Neural crest cell (in vitro differentiated cells): ENCODE measurements around the gene ASB3. TPM values are rescaled to one million over a fixed set of nuclear protein-coding genes. Genes with fewer than 3 reads are reported as not detected.
"Not testable (repeated sequence)": the region's sequence is repeated elsewhere in the genome, so short reads cannot be mapped to it uniquely, and the experiment has no call there.

Experiments
- DNase-seq: peaks from one replicate; pipeline ENCODE4 v3.0.0; 2021; ENCODE audit warnings: low read depth, mixed read lengths, low spot score
- H3K27ac Mint-ChIP-seq: one replicate; pipeline ENCODE4 v1.8.0; 2021; ENCODE audit warnings: mild to moderate bottlenecking, mixed read lengths; ENCODE audit not compliant: unreplicated experiment
- H3K27me3 Mint-ChIP-seq: 2 replicates; pipeline ENCODE4 v1.8.0; 2021; ENCODE audit warnings: low read depth, mild to moderate bottlenecking, mixed read lengths
- H3K36me3 Mint-ChIP-seq: 2 replicates; pipeline ENCODE4 v1.8.0; 2021; ENCODE audit warnings: low read depth, mild to moderate bottlenecking, mixed read lengths
- H3K4me1 Mint-ChIP-seq: 2 replicates; pipeline ENCODE4 v1.8.0; 2021; ENCODE audit warnings: mixed read lengths
- H3K4me3 Mint-ChIP-seq: one replicate; pipeline ENCODE4 v1.8.0; 2021; ENCODE audit warnings: mild to moderate bottlenecking, mixed read lengths
- H3K9me3 Mint-ChIP-seq: 2 replicates; pipeline ENCODE4 v1.8.0; 2021; ENCODE audit warnings: mixed read lengths
- total RNA-seq: library from RNA; stranded (reverse); gene quantifications from 2 replicates; pipeline ENCODE4 v1.2.1, GENCODE V29; 2021
- TF ChIP-seq, protein P1 (sequence below): fragments of 200-600 bp; sonication (generic); conservative IDR thresholded peaks from 2 replicates; pipeline ENCODE4 v1.5.0; 2021; ENCODE audit warnings: antibody characterized with exemption, mild to moderate bottlenecking

The ASB3 gene
- total RNA-seq, 1 donor from 2014 or later, result 36.8 TPM

DNA sequence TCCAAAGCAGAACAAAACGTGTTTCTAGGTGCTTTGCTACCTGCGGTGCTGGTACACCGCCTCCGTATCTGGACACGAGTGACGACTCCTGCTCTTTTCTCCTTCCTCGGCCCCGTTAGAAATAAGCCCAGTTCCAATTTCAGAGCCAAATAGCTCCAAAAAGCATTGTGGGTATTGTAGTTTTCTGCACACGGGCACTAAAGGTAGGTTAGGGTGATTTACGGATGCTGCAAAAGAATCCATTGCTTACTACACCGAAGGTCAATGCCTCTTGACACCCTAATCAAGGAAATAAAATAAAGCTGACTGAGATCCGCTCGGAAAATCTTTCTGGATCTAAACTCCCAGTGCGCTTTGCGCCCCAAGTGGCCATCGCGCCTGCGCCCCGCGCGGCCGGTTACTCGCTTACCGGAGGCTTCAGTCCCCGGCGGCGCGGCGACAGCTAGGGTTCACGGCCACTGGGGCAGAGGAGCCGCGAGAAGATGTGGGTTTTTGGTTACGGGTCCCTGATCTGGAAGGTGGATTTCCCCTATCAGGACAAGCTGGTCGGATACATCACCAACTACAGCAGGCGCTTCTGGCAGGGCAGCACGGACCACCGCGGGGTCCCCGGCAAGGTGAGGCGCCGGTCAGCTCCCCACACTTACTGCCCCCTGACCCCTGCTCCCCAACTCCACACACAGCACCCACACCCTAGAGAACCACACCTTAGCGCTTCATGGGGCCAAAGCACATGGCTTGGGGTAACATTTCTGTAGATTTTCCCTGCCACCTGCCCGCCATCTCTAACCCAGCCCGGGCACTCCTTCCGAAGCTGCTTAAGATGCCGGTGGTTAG is 19.1 kb downstream of the ASB3 start, which contains the start of gene CHAC2:
CHAC2 (plus strand) TSS at position 400 of the 837 bp plus-strand sequence; CDS start at position 483, 83 bp downstream.
- peaks cover 2% of the 10 kb centered on the region for H3K9me3 Mint-ChIP-seq
- peak; percentile 75 for DNase-seq

DNA sequence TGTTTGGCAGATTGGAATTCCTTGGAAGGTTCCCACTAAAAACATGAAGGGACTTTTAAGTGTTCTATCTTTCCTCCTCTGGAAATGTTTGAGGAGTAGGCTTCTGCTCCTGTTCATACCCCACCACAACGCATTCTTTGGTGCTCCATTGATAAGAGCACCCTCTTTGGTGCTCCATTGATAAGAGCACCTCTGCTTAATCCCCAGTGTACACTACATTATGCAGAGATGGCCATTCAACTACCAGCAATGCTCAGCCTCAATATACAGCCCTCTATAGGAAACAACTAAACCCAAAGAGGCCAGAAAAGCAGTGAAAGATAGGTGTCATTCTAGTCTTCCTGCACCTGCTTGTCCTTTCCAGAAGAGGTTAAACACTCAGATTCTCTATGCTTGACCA is 21.0 kb downstream of the ASB3 start:
- H3K36me3 Mint-ChIP-seq, result peaks cover 2% of the 10 kb centered on the region
- TF ChIP-seq, protein P1, sequence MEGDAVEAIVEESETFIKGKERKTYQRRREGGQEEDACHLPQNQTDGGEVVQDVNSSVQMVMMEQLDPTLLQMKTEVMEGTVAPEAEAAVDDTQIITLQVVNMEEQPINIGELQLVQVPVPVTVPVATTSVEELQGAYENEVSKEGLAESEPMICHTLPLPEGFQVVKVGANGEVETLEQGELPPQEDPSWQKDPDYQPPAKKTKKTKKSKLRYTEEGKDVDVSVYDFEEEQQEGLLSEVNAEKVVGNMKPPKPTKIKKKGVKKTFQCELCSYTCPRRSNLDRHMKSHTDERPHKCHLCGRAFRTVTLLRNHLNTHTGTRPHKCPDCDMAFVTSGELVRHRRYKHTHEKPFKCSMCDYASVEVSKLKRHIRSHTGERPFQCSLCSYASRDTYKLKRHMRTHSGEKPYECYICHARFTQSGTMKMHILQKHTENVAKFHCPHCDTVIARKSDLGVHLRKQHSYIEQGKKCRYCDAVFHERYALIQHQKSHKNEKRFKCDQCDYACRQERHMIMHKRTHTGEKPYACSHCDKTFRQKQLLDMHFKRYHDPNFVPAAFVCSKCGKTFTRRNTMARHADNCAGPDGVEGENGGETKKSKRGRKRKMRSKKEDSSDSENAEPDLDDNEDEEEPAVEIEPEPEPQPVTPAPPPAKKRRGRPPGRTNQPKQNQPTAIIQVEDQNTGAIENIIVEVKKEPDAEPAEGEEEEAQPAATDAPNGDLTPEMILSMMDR, result no peak
- DNase-seq, result no peak

More for the DNA sequence above, 19.1 kb downstream of the ASB3 start, which contains the start of gene CHAC2:
- Mint-ChIP-seq H3K4me1 (peaks cover 32% of the 10 kb centered on the region), H3K27ac (peak within 1 kb of the TSS; percentile 89), H3K27me3 (no peaks in the 10 kb centered on the region), H3K4me3 (peak within 1 kb of the TSS; percentile 86), H3K36me3 (peaks cover 4% of the 10 kb centered on the region)
- TF ChIP-seq, protein P1, result peak; percentile 61

DNA sequence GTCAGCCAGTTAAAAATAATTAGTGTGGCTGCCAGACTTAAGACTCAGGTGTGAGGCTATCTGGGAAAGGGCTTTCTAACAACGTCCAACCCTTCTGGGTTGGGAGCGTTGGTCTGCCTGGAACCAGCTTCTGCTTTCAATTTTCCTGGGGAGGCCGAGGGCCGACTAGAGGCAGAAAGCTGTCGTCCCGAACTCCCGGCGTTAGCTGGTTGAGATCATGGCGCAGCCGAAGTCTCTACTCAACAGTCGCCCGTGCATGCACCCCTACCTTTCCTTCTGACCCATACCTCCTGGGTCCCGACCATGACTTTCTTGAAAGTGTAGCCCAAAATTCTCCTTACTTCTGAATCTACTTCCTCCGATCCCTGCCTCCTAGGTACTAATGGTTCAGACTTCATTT is 29.5 kb downstream of the ASB3 start:
- not testable (repeated sequence) for H3K4me1 Mint-ChIP-seq

More for the DNA sequence above, 21.0 kb downstream of the ASB3 start:
- Mint-ChIP-seq H3K9me3 (peaks cover under 1% of the 10 kb centered on the region), H3K4me3 (peak overlapping the region; percentile 70), H3K27ac (peak overlapping the region; percentile 54), H3K27me3 (no peaks in the 10 kb centered on the region), H3K4me1 (peaks cover 29% of the 10 kb centered on the region)

DNA sequence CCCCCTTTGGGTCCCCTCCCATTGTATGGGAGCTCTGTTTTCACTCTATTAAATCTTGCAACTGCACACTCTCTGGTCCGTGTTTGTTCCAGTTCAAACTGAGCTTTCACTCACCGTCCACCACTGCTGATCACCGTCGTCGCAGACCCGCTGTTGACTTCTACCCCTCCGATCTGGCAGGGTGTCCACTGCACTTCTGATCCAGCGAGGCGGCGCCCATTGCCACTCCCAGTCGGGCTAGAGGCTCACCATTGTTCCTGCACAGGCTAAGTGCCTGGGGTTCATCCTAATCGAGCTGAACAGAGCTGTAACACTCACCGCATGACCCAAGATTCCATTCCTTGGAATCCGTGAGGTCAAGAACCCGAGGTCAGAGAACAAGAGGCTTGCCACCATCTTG is 30.1 kb downstream of the ASB3 start:
- Mint-ChIP-seq H3K27me3 (no peaks in the 10 kb centered on the region), H3K27ac (no peak overlapping the region), H3K9me3 (no peaks in the 10 kb centered on the region), H3K36me3 (peaks cover 23% of the 10 kb centered on the region), H3K4me1 (no peaks in the 10 kb centered on the region), H3K4me3 (no peak overlapping the region)
- DNase-seq, result no peak
- TF ChIP-seq, protein P1, result no peak

More for the DNA sequence above, 29.5 kb downstream of the ASB3 start:
- peaks cover 23% of the 10 kb centered on the region for H3K36me3 Mint-ChIP-seq
- not testable (repeated sequence) for H3K27ac Mint-ChIP-seq, H3K9me3 Mint-ChIP-seq, H3K4me3 Mint-ChIP-seq, H3K27me3 Mint-ChIP-seq, DNase-seq

DNA sequence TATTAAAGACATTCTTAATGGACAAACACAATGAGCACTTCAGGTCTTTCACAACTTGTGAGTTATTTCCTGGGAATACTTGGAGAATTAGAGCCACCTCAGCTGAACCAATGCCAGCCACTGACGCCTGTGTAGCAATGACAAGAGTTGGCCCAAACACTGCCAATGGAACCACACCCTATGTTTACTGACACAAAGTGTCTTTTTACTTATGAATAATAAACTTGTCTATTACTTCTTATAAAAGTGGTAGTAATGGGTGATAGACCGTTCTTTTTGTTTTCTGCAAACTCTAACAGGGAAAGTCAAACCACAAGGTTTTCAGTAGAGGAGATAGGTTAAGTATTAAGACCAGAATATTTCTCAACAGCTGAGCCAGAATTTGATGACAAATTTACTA is 31.6 kb downstream of the ASB3 start:
- Mint-ChIP-seq H3K4me3 (no peak overlapping the region), H3K27me3 (no peaks in the 10 kb centered on the region), H3K27ac (no peak overlapping the region), H3K4me1 (no peaks in the 10 kb centered on the region), H3K9me3 (no peaks in the 10 kb centered on the region), H3K36me3 (peaks cover 20% of the 10 kb centered on the region)
- TF ChIP-seq, protein P1, result no peak
- no peak for DNase-seq

DNA sequence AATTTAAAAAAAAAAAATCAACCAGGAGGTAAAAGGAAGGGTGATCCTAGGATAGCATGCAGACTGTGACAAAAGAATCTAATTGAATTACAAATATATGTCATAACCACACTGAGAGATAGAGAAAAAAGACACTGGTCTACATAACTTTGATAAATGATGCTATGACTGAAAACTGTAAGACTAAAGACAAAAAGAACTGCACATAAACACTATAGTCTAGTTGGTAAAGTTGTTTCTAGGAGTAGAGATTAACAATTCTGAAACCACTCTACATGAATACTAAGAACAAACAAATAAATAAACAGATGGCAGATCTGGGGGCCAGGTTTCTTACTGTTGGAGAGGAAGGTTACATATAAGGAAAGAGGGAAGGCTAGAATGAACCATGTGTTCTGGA is 33.7 kb downstream of the ASB3 start:
- peaks cover 22% of the 10 kb centered on the region for H3K36me3 Mint-ChIP-seq
- H3K9me3 Mint-ChIP-seq, result no peaks in the 10 kb centered on the region
- TF ChIP-seq, protein P1, result no peak
- H3K4me1 Mint-ChIP-seq, result no peaks in the 10 kb centered on the region
- H3K4me3 Mint-ChIP-seq, result no peak overlapping the region
- no peak for DNase-seq
- H3K27me3 Mint-ChIP-seq, result no peaks in the 10 kb centered on the region
- peak overlapping the region; percentile 0 for H3K27ac Mint-ChIP-seq
